ENCODE data around the gene ADGRD2. TPM values are rescaled to one million over a fixed set of nuclear protein-coding genes. Genes with fewer than 3 reads are reported as not detected.
A peak's percentile ranks its signal among the peaks of the same experiment; 100 is the strongest.

Gene ADGRD2
- total RNA-seq, 1 donor from 2014 or later, result not detected

DNA sequence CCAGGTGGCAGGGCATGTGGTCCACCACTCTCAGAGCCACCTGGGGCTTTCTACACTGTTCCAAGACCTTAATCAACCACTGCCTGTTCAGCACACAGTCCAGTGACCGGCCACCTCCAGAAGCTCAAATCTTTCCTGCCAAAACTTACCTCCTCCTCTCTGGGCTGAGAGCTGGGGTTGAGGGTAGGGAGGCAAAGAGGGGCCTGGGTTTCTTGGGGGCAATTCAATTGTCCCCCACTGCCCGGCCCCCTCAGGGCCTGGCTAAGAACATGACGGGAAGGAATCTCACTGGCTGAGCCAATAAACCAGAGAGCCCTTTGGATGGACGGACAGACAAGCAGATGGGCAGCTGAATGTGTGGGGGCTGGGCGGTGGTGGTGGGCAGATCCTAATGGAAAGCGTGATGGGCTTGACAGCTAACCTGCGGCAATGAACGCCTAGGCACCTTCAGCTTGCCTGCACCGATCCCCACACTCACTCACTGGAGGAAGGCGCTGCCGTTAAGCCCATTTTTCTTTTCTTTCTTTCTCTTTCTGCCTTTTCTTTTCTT lies 51.6 kb downstream of the ADGRD2 start:
- peaks cover 11% of the 10 kb centered on the region for H3K4me1 Mint-ChIP-seq (ENCODE audit: low read depth)
- no peak for DNase-seq (ENCODE audit: low spot score)
- intact Hi-C loops (cut with micrococcal nuclease), result no loop called here
- peaks cover 21% of the 10 kb centered on the region for H3K27me3 Mint-ChIP-seq (ENCODE audit: insufficient read depth)
- no peaks in the 10 kb centered on the region for H3K9me3 Mint-ChIP-seq
- no peaks in the 10 kb centered on the region for H3K36me3 Mint-ChIP-seq (ENCODE audit: low read depth)
- H3K27ac Mint-ChIP-seq, result no peak overlapping the region
- no peak overlapping the region for H3K4me3 Mint-ChIP-seq

DNA sequence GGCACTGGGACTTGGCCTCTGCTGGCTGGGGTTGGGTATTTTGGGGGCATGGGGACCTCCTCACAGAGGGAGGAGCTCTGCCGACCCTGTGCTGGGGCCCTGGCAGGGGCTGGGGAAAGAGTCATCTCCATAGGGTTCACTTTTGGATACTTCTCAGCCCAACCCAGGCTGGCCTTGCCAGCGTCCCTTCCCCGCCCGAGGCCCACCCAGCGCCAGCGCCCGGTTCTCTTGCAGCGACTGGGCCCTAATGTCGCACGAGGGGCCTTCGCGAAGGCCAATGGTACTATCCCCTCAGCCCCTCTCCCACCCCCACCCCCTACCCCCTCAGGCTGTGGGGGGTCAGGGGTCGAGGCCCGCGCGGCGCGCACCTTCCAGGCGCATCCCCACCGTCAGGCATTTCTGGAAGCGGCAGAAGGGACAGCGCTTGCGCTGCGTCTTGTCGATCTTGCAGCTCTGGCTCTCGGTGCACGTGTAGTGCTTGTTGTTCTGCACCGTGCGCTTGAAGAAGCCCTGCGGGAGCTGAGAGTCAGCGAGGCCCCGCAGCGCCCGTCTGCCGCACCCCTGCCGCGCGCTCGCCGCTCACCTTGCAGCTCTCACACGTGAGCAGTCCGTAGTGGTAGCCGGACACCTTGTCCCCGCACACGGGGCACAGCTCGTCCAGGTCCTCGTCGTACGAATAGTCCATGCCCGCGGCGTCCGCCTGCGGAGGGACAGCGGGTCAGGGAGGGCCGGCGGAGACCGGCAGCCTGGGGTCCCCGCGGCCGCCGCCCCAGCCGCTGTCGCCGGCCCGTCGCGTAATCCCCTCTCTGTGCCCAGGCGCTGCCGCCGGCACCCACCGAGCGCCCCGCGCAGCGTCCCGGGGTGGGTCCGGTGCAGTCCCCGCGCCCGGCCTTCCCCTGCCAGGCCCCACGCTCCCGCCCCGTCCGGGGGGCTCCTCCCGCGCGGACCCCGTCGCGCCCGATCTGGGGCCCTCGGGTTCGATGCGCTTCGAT lies 52.8 kb downstream of the ADGRD2 start:
- no peaks in the 10 kb centered on the region for H3K9me3 Mint-ChIP-seq
- H3K4me1 Mint-ChIP-seq (ENCODE audit: low read depth), result peaks cover 11% of the 10 kb centered on the region
- no peak overlapping the region for H3K4me3 Mint-ChIP-seq
- intact Hi-C loops (cut with micrococcal nuclease), result no loop called here
- H3K27me3 Mint-ChIP-seq (ENCODE audit: insufficient read depth), result peaks cover 21% of the 10 kb centered on the region
- H3K36me3 Mint-ChIP-seq (ENCODE audit: low read depth), result no peaks in the 10 kb centered on the region
- no peak overlapping the region for H3K27ac Mint-ChIP-seq
- no peak for DNase-seq (ENCODE audit: low spot score)

DNA sequence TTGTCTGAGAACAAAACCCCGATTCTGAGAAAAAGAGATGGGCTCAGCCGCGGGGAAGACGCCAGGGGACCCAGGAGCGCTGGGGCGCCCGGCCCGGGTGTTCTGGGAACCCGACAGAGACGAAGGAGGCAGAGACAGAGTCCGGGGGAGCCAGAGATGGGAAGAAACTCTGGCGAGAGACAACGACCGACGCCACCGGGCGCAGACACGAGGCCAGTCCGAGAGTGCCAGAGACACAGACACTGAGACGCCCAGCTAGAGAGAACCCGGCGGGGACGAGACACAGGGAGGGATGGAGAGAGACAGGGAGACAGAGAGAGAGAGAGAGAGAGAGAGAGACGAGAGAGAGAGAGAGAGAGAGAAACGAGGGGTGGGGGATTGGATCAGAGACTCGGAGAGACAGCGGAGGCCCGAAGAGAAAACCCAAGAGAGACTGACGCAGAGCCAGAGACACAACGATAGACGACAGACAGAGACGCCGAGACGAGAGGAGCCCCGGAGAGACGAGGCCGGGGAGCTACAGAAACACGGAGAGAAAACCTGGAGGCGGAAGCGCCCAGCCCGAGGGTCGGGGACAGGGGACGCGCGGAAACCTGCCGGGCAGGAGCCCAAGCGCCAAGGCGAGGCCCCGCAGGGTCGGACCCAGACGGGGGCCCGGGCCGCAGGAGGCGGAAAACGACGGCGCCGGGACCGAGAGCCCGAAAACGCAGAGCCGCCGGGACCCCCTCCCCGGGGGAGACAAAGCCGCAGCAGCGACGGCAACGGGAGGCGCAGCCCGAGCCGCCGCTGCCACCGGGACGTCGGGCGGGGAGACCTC lies 53.7 kb downstream of the ADGRD2 start:
- Mint-ChIP-seq H3K9me3 (no peaks in the 10 kb centered on the region), H3K4me1 (ENCODE audit: low read depth) (peaks cover 11% of the 10 kb centered on the region), H3K27ac (no peak overlapping the region), H3K4me3 (peak overlapping the region; percentile 63), H3K36me3 (ENCODE audit: low read depth) (no peaks in the 10 kb centered on the region), H3K27me3 (ENCODE audit: insufficient read depth) (peaks cover 21% of the 10 kb centered on the region)
- no peak for DNase-seq (ENCODE audit: low spot score)
- intact Hi-C loops (cut with micrococcal nuclease), result no loop called here

DNA sequence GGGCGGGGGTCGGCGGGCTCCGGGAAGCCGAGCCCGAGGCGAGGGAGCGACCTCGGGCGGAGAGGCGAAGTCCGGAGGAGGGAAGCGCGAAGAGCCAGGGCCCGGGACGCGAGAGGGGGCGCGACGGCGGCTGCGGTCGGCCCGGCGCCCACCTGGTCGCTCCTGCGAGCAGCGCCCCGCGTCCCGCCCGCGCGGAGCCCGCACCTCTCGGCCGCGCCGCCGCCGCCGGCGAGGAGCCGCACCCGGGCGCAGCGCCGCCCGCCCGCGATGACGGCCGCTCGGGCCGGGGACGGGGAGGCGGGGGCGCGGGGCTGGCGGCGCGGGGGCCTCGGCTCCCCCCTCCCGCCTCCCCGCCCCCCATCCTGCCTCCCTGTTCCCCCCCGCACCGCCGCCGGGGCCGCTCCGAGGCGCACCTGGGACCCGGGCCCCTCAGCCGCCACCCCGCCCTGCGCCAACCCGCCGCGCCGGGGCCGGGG lies 54.3 kb downstream of the ADGRD2 start:
- H3K4me3 Mint-ChIP-seq, result no peak overlapping the region
- H3K9me3 Mint-ChIP-seq, result no peaks in the 10 kb centered on the region
- H3K27ac Mint-ChIP-seq, result no peak overlapping the region
- peaks cover 7% of the 10 kb centered on the region for H3K4me1 Mint-ChIP-seq (ENCODE audit: low read depth)
- intact Hi-C loops (cut with micrococcal nuclease), result no loop called here
- no peaks in the 10 kb centered on the region for H3K36me3 Mint-ChIP-seq (ENCODE audit: low read depth)
- no peak for DNase-seq (ENCODE audit: low spot score)
- H3K27me3 Mint-ChIP-seq (ENCODE audit: insufficient read depth), result peaks cover 21% of the 10 kb centered on the region

DNA sequence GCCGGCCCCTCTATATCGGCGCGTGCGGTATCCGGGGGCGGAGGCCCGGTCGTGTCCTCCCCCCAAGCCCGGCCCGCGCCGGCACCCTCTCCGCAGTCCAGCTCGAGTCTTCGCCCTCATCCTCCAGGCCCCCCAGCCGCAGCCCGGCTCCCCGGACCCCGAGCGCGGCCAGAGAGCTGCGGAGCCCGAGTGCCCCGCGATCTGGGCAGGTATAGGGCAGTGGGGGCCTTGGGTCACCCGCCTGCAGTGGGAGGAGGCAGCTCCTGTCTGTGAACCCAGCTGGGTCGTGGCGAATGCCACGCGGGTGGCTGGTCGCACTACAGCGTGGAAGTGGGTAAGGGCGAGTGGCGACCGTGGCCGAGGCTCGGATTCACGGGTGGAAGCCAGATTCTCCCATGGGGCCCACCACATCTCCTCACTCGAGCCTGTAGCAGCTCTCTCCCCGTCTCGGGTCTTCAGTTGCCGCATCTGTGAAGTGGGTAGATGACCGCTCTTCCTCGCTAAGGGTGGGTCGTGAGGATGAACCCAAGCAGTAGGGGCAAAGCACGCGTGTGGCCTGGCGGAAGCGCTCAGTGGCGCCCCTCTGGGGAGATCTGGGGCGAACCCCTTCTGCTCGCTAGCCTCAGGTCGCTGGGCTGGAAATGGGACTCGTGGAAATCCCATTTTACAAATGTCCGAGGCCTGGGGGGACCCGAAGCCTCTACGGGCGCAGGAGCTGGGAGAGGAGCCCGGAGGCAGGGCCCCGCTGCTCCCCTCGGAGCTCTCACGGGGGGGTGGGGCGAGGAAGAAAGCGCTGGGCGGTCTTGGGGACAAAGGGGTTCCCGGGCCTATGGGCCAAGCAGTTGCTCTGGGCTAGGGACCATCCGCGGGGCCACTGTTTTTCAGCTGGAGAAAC lies 55.0 kb downstream of the ADGRD2 start:
- Mint-ChIP-seq H3K4me3 (no peak overlapping the region), H3K36me3 (ENCODE audit: low read depth) (no peaks in the 10 kb centered on the region), H3K4me1 (ENCODE audit: low read depth) (peaks cover 6% of the 10 kb centered on the region), H3K27me3 (ENCODE audit: insufficient read depth) (peaks cover 21% of the 10 kb centered on the region), H3K9me3 (no peaks in the 10 kb centered on the region), H3K27ac (no peak overlapping the region)
- DNase-seq (ENCODE audit: low spot score), result no peak
- intact Hi-C loops (cut with micrococcal nuclease), result no loop called here

DNA sequence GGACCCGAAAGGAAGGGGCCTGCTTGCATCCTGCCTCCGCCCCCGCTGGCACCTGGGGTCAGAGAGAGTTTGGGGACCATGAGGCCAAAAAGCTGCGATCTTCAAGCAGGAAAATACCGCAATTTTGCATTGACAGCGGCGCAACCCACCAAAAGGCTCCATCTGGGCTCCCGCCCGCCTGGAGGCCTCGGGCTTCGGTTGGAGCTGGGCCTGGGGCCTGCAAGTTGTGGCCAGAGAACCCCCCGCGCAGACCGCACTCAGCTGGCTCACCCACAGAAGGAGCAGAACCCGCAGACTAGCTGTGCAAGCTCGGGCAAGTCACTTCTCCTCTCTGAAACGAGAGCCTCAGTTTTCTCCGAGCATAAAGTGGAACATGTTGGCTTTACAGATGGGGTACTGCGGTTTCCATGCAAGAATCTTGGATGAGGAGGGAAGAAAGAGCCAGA lies 55.7 kb downstream of the ADGRD2 start:
- intact Hi-C loops (cut with micrococcal nuclease), result no loop called here

DNA sequence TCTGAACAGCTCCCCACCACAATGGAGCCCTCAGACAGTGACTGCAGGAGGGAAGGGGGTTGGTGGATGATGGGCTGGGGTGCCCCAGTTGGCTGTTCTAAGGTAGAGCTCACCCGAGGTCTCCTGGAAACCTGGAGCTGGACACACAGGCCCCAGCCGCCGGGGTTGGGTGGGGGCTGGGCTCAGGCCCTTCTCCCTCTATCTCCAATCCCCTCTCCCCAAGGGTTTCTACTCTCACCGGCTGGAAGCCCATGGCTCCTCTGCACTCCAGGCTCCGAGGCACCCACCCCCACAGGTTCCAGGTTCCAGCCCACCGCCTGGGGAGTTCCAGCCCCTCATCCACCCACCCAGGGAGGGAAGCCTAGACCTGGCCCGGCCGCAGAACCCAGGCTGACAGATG lies 56.2 kb downstream of the ADGRD2 start:
- Mint-ChIP-seq H3K4me1 (ENCODE audit: low read depth) (no peaks in the 10 kb centered on the region), H3K9me3 (no peaks in the 10 kb centered on the region), H3K27ac (no peak overlapping the region), H3K27me3 (ENCODE audit: insufficient read depth) (peaks cover 23% of the 10 kb centered on the region), H3K4me3 (no peak overlapping the region), H3K36me3 (ENCODE audit: low read depth) (no peaks in the 10 kb centered on the region)
- intact Hi-C loops (cut with micrococcal nuclease), result no loop called here
- DNase-seq (ENCODE audit: low spot score), result no peak

More for the DNA sequence above, 55.7 kb downstream of the ADGRD2 start:
- Mint-ChIP-seq H3K4me3 (no peak overlapping the region), H3K9me3 (no peaks in the 10 kb centered on the region), H3K4me1 (ENCODE audit: low read depth) (peaks cover 2% of the 10 kb centered on the region), H3K27me3 (ENCODE audit: insufficient read depth) (peaks cover 22% of the 10 kb centered on the region), H3K36me3 (ENCODE audit: low read depth) (no peaks in the 10 kb centered on the region), H3K27ac (no peak overlapping the region)
- no peak for DNase-seq (ENCODE audit: low spot score)

DNA sequence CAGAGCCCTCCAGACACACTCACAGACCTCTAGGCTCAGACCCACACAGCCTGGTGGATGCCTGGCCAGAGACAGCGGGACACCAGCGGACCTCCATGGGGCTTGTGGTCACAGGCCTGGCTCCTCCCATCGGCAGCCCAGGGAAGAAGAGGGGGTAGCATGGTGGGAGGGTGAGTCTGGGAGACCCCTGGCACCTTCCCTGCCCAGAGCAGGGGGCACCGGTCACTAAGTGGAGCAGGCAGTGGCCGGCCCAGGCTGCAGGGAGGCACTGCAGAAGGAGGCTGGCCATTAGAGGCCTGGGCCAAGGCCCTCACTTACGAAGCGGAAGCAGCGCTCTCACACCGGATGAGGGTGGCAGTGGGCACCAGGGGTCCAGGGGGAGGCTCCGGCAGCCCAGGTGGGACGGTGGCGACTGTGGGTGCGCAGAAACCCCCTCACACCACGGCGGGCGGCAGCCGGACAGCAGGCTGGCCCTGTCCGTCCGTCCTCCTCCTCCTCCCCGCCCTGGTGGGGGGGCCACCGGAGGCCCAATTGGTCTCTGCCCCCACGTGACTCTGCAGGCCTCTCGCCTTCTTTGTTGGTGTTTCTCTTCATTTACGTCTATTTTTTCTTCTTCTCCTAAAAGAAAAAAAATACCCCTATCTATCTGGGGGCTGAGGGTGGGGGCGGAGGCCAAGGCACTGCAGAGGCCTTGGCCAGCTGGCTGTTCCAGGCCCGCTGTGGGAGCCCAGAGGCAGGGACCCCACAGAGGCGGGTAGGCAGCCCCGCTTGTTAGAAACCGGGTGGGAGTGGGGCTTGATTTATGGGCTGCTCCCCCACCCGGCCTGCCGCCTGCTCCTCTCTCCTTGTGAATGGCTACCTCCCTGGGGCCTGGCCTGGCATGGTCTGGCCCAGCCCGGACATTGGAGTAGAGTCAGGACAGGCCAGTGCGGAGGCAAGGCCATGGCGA lies 57.0 kb downstream of the ADGRD2 start, which contains the start of gene NR5A1:
Gene NR5A1, minus strand, starts transcription at position 469 of the 949 bp plus-strand sequence. CDS start 4,004 bp downstream, outside the sequence.
- no peak within 1 kb of the TSS for H3K27ac Mint-ChIP-seq
- H3K36me3 Mint-ChIP-seq (ENCODE audit: low read depth), result no peaks in the 10 kb centered on the region
- no peak within 1 kb of the TSS for H3K4me3 Mint-ChIP-seq
- intact Hi-C loops (cut with micrococcal nuclease), result no loop called here
- no peak for DNase-seq (ENCODE audit: low spot score)
- peaks cover 21% of the 10 kb centered on the region for H3K27me3 Mint-ChIP-seq (ENCODE audit: insufficient read depth)
- no peaks in the 10 kb centered on the region for H3K9me3 Mint-ChIP-seq
- H3K4me1 Mint-ChIP-seq (ENCODE audit: low read depth), result no peaks in the 10 kb centered on the region

DNA sequence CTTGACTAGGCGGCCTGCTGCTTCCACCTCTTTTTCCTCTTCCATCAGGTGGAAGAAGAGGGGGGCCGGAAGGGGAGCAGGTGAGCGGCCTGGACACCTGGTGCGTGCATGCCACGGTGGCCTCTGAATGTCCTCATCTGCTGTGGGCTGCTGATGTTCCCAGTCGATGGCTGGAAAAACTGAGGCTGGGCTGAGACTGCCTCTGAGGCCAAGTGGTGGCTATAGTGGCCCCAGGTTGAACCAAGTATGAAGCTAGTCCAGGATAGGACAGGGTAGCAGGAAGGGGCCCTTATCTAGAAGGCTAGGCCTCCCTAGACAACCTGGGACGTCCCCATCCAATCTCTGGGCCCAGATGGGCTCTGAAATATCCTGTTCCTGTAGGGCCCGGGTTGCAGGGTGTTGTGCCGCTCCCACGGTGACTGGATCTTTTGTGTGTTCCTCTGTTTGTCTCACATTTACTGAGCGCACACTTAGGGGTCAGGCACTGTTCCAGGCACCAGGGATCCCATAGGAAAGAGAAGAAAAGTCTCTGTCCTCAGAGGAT lies 57.7 kb downstream of the ADGRD2 start:
- H3K4me1 Mint-ChIP-seq (ENCODE audit: low read depth), result no peaks in the 10 kb centered on the region
- no peak overlapping the region for H3K27ac Mint-ChIP-seq
- DNase-seq (ENCODE audit: low spot score), result no peak
- intact Hi-C loops (cut with micrococcal nuclease), result no loop called here
- H3K27me3 Mint-ChIP-seq (ENCODE audit: insufficient read depth), result peaks cover 16% of the 10 kb centered on the region
- H3K9me3 Mint-ChIP-seq, result no peaks in the 10 kb centered on the region
- H3K4me3 Mint-ChIP-seq, result no peak overlapping the region
- no peaks in the 10 kb centered on the region for H3K36me3 Mint-ChIP-seq (ENCODE audit: low read depth)

DNA sequence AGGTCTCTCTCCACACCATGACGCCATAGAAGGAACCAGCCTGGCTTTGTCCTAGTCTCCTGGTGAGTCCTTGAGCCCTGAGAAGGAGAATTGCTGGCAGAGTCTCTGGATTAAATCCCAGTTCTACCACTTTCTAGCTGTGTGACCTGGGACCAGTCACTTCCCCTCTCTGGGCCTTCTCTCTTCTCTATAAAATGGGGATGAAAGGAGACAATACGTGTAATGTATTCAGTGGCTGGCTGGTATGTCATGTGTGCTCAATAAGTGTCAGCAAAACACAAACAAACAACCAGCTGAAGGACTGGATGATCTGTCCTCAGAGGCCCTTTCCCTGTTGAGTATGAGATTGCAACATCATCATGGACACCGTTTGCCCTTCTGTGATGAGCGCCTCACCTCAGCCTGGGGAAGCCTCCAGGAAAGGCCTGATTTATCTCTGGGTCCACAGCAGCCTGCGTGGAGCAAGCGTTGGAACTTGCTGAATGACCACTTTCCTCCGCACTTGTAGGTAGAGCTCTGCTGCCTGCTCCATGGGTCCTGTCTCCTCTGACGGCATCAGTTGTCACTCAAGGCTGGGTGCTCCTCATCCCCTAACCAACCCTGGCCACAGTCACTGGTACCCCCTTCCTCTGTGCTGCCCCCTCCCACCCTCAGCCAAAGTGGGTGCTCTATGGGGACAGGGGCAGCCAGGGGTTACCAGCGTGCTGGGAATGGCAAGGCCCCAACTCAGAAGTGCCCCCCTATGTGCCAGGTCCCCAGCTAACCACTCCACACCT lies 60.6 kb downstream of the ADGRD2 start:
- Mint-ChIP-seq H3K27ac (no peak overlapping the region), H3K4me1 (ENCODE audit: low read depth) (no peaks in the 10 kb centered on the region), H3K36me3 (ENCODE audit: low read depth) (no peaks in the 10 kb centered on the region), H3K9me3 (no peaks in the 10 kb centered on the region), H3K4me3 (no peak overlapping the region), H3K27me3 (ENCODE audit: insufficient read depth) (peaks cover 4% of the 10 kb centered on the region)
- intact Hi-C loops (cut with micrococcal nuclease), result no loop called here
- DNase-seq (ENCODE audit: low spot score), result no peak

All from activated T-helper 1 cell treated with anti-CD3 and anti-CD28 coated beads, Interleukin-12 subunit alpha, Interleukin-12 subunit beta, Interleukin-2, Interleukin-4 antibody, amounts not matched to agents 30 ng/mL and 10 ng/mL and 1 ng/mL, durations not matched to agents 14 hours and 24 hours and 36 hours (primary cell).